Activated naive CD8-positive, alpha-beta T cell treated with anti-CD3 and anti-CD28 coated beads, Interleukin-2, amount 10 ng/mL, durations not matched to agents 7 days and 5 days (primary cell): Measurements from ENCODE around the gene LUM. TPM values are rescaled to one million over a fixed set of nuclear protein-coding genes. Genes with fewer than 3 reads are reported as not detected.

ENCODE experiments used
- ATAC-seq: fragments of 150-1000 bp; cut with Tn5 transposase; one replicate; pipeline ENCODE4 v1.10.0; 2021; ENCODE audit warnings: low read depth, moderate library complexity
- POLR2A ChIA-PET: fragments of 350-600 bp; sonication (Branson Sonifier 250); formaldehyde crosslinking; loops from one replicate; lab custom pipeline; 2021; ENCODE audit warnings: antibody characterized with exemption; lab: Charles Lee
- DNase-seq: peaks from one replicate; pipeline ENCODE4 v3.0.0; 2021
- H3K27ac Mint-ChIP-seq: one replicate; pipeline ENCODE4 v1.8.0; 2022; ENCODE audit warnings: mild to moderate bottlenecking, mixed read lengths
- H3K27me3 Mint-ChIP-seq: one replicate; pipeline ENCODE4 v1.8.0; 2022; ENCODE audit warnings: mild to moderate bottlenecking, moderate library complexity, mixed read lengths
- H3K36me3 Mint-ChIP-seq: one replicate; pipeline ENCODE4 v1.8.0; 2021; ENCODE audit warnings: mild to moderate bottlenecking, mixed read lengths
- H3K4me1 Mint-ChIP-seq: one replicate; pipeline ENCODE4 v1.8.0; 2021; ENCODE audit warnings: mixed read lengths
- H3K4me3 Mint-ChIP-seq: one replicate; pipeline ENCODE4 v1.8.0; 2022; ENCODE audit warnings: mild to moderate bottlenecking, moderate library complexity, mixed read lengths
- H3K9me3 Mint-ChIP-seq: one replicate; pipeline ENCODE4 v1.8.0; 2021; ENCODE audit warnings: mixed read lengths
- total RNA-seq, 2 experiments: library from RNA; stranded (reverse); gene quantifications; one replicate each; pipeline ENCODE4 v1.2.3, GENCODE V29; 2021

Gene LUM
- total RNA-seq, 2 experiments from 2014 or later = not detected

GRCh38 chr12:91078501-91078900 lies 32.8 kb downstream of the LUM start:
- no peak for ATAC-seq
- H3K27me3 Mint-ChIP-seq = peaks cover 9% of the 10 kb centered on the region
- POLR2A ChIA-PET = no interaction called here
- H3K36me3 Mint-ChIP-seq = no peaks in the 10 kb centered on the region
- H3K27ac Mint-ChIP-seq = no peak overlapping the region
- no peak for DNase-seq
- H3K9me3 Mint-ChIP-seq = no peaks in the 10 kb centered on the region
- H3K4me1 Mint-ChIP-seq = no peaks in the 10 kb centered on the region
- no peak overlapping the region for H3K4me3 Mint-ChIP-seq

- no peaks in the 10 kb centered on the region for H3K9me3 Mint-ChIP-seq
- H3K36me3 Mint-ChIP-seq = no peaks in the 10 kb centered on the region
- peaks cover 9% of the 10 kb centered on the region for H3K27me3 Mint-ChIP-seq
- H3K4me1 Mint-ChIP-seq = no peaks in the 10 kb centered on the region
- POLR2A ChIA-PET = no interaction called here
- no peak for ATAC-seq
- no peak overlapping the region for H3K4me3 Mint-ChIP-seq
- DNase-seq = no peak
- H3K27ac Mint-ChIP-seq = no peak overlapping the region
Measured at GRCh38 chr12:91077228-91077954, 33.9 kb downstream of the LUM start.

- POLR2A ChIA-PET = no interaction called here
- DNase-seq (no peak), ATAC-seq (no peak)
- no peaks in the 10 kb centered on the region for H3K9me3 Mint-ChIP-seq
- no peak overlapping the region for H3K27ac Mint-ChIP-seq
- no peaks in the 10 kb centered on the region for H3K36me3 Mint-ChIP-seq
- H3K27me3 Mint-ChIP-seq = peaks cover 9% of the 10 kb centered on the region
- H3K4me1 Mint-ChIP-seq = no peaks in the 10 kb centered on the region
- no peak overlapping the region for H3K4me3 Mint-ChIP-seq
Measured at GRCh38 chr12:91074851-91075250, 36.4 kb downstream of the LUM start.

- no peak for DNase-seq
- ATAC-seq = no peak
- H3K27ac Mint-ChIP-seq = no peak overlapping the region
- H3K27me3 Mint-ChIP-seq = peaks cover 9% of the 10 kb centered on the region
- H3K9me3 Mint-ChIP-seq = no peaks in the 10 kb centered on the region
- no peaks in the 10 kb centered on the region for H3K36me3 Mint-ChIP-seq
- POLR2A ChIA-PET = no interaction called here
- no peaks in the 10 kb centered on the region for H3K4me1 Mint-ChIP-seq
- no peak overlapping the region for H3K4me3 Mint-ChIP-seq
Measured at GRCh38 chr12:91074154-91074709, 37.1 kb downstream of the LUM start.

GRCh38 chr12:91073426-91073825 lies 37.9 kb downstream of the LUM start:
- H3K27me3 Mint-ChIP-seq = peaks cover 9% of the 10 kb centered on the region
- no peak overlapping the region for H3K27ac Mint-ChIP-seq
- no peak overlapping the region for H3K4me3 Mint-ChIP-seq
- DNase-seq = no peak
- H3K9me3 Mint-ChIP-seq = no peaks in the 10 kb centered on the region
- no peaks in the 10 kb centered on the region for H3K36me3 Mint-ChIP-seq
- POLR2A ChIA-PET = no interaction called here
- H3K4me1 Mint-ChIP-seq = no peaks in the 10 kb centered on the region
- no peak for ATAC-seq

GRCh38 chr12:91072931-91073330 lies 38.4 kb downstream of the LUM start:
- DNase-seq = no peak
- no peaks in the 10 kb centered on the region for H3K36me3 Mint-ChIP-seq
- POLR2A ChIA-PET = no interaction called here
- no peak overlapping the region for H3K4me3 Mint-ChIP-seq
- no peaks in the 10 kb centered on the region for H3K4me1 Mint-ChIP-seq
- ATAC-seq = no peak
- H3K9me3 Mint-ChIP-seq = no peaks in the 10 kb centered on the region
- no peak overlapping the region for H3K27ac Mint-ChIP-seq
- H3K27me3 Mint-ChIP-seq = peaks cover 9% of the 10 kb centered on the region

- DNase-seq = no peak
- POLR2A ChIA-PET = no interaction called here
- Mint-ChIP-seq H3K4me1 (no peaks in the 10 kb centered on the region), H3K27me3 (peaks cover 1% of the 10 kb centered on the region), H3K27ac (no peak overlapping the region), H3K4me3 (no peak overlapping the region), H3K36me3 (no peaks in the 10 kb centered on the region), H3K9me3 (no peaks in the 10 kb centered on the region)
- no peak for ATAC-seq
Measured at GRCh38 chr12:91070936-91071335, 40.4 kb downstream of the LUM start.

- Mint-ChIP-seq H3K27me3 (no peaks in the 10 kb centered on the region), H3K9me3 (no peaks in the 10 kb centered on the region), H3K4me3 (no peak overlapping the region), H3K4me1 (no peaks in the 10 kb centered on the region), H3K36me3 (no peaks in the 10 kb centered on the region), H3K27ac (no peak overlapping the region)
- no peak for ATAC-seq
- DNase-seq = no peak
- POLR2A ChIA-PET = no interaction called here
Measured at GRCh38 chr12:91065396-91065795, 45.9 kb downstream of the LUM start.

- Mint-ChIP-seq H3K36me3 (no peaks in the 10 kb centered on the region), H3K27me3 (no peaks in the 10 kb centered on the region), H3K4me3 (no peak overlapping the region), H3K9me3 (no peaks in the 10 kb centered on the region), H3K27ac (no peak overlapping the region), H3K4me1 (no peaks in the 10 kb centered on the region)
- no peak for DNase-seq
- POLR2A ChIA-PET = no interaction called here
- ATAC-seq = no peak
Measured at GRCh38 chr12:91064640-91065039, 46.7 kb downstream of the LUM start.

GRCh38 chr12:91061091-91061490 lies 50.2 kb downstream of the LUM start:
- Mint-ChIP-seq H3K4me1 (no peaks in the 10 kb centered on the region), H3K27ac (no peak overlapping the region), H3K36me3 (no peaks in the 10 kb centered on the region), H3K4me3 (no peak overlapping the region), H3K9me3 (no peaks in the 10 kb centered on the region), H3K27me3 (no peaks in the 10 kb centered on the region)
- ATAC-seq (no peak), DNase-seq (no peak)
- POLR2A ChIA-PET = no interaction called here

- Mint-ChIP-seq H3K9me3 (no peaks in the 10 kb centered on the region), H3K27me3 (no peaks in the 10 kb centered on the region), H3K4me1 (no peaks in the 10 kb centered on the region), H3K27ac (no peak overlapping the region), H3K4me3 (no peak overlapping the region), H3K36me3 (no peaks in the 10 kb centered on the region)
- DNase-seq (no peak), ATAC-seq (no peak)
- POLR2A ChIA-PET = no interaction called here
Measured at GRCh38 chr12:91059211-91059610, 52.1 kb downstream of the LUM start.

- H3K27me3 Mint-ChIP-seq = no peaks in the 10 kb centered on the region
- no peaks in the 10 kb centered on the region for H3K36me3 Mint-ChIP-seq
- H3K4me3 Mint-ChIP-seq = no peak overlapping the region
- no peaks in the 10 kb centered on the region for H3K4me1 Mint-ChIP-seq
- DNase-seq = no peak
- POLR2A ChIA-PET = no interaction called here
- H3K27ac Mint-ChIP-seq = no peak overlapping the region
- no peaks in the 10 kb centered on the region for H3K9me3 Mint-ChIP-seq
- no peak for ATAC-seq
Measured at GRCh38 chr12:91058786-91059185, 52.5 kb downstream of the LUM start.

- Mint-ChIP-seq H3K27me3 (no peaks in the 10 kb centered on the region), H3K9me3 (no peaks in the 10 kb centered on the region), H3K4me3 (no peak within 1 kb of the TSS), H3K4me1 (no peaks in the 10 kb centered on the region), H3K36me3 (no peaks in the 10 kb centered on the region), H3K27ac (no peak within 1 kb of the TSS)
- POLR2A ChIA-PET = no interaction called here
- ATAC-seq (no peak), DNase-seq (no peak)
Measured at GRCh38 chr12:91057368-91058165, 53.7 kb downstream of the LUM start, which contains the start of gene KERA. Gene KERA, minus strand, starts transcription at chr12:91058024. Its CDS starts 1,743 bp downstream, at chr12:91056281.

GRCh38 chr12:91056488-91056887 lies 54.8 kb downstream of the LUM start:
- Mint-ChIP-seq H3K4me1 (no peaks in the 10 kb centered on the region), H3K4me3 (no peak overlapping the region), H3K36me3 (no peaks in the 10 kb centered on the region), H3K27ac (no peak overlapping the region), H3K9me3 (no peaks in the 10 kb centered on the region), H3K27me3 (no peaks in the 10 kb centered on the region)
- POLR2A ChIA-PET = no interaction called here
- no peak for ATAC-seq
- no peak for DNase-seq
